ENCODE measurements around the gene KIF21A.

The KIF21A gene

DNA sequence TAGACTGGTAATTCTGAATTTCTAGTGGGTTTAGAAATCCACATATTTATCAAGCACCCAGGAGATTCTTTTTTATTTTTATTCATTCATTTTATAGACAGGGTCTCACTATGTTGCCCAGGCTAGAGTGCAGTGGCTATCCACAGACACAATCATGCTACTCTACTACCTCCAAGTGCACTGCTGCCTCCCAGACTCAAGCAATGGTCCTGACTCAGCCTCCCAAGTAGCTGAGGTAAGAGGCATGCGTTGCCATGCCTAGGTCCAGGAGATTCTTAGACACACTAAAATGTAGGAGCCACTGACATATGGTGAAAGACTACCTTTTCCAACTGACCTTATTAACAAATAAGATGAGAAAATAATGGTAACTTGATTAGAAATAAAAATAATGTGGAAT, 38.9 kb downstream of the KIF21A start:
- TF ChIP-seq, protein P1, sequence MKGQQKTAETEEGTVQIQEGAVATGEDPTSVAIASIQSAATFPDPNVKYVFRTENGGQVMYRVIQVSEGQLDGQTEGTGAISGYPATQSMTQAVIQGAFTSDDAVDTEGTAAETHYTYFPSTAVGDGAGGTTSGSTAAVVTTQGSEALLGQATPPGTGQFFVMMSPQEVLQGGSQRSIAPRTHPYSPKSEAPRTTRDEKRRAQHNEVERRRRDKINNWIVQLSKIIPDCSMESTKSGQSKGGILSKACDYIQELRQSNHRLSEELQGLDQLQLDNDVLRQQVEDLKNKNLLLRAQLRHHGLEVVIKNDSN (IDR thresholded peaks at IDR 0.05), result no peak
- TF ChIP-seq TEAD4 (IDR thresholded peaks at IDR 0.05) (no peak), YY1 (IDR thresholded peaks at IDR 0.05; ENCODE audit: low read depth) (no peak), CEBPB (IDR thresholded peaks at IDR 0.05) (no peak), CREB1 (IDR thresholded peaks at IDR 0.05; ENCODE audit: low read depth) (no peak), EP300 (IDR thresholded peaks at IDR 0.05; ENCODE audit: borderline replicate concordance) (no peak), EGR1 (IDR thresholded peaks at IDR 0.05) (no peak)
- TF ChIP-seq, protein P2, sequence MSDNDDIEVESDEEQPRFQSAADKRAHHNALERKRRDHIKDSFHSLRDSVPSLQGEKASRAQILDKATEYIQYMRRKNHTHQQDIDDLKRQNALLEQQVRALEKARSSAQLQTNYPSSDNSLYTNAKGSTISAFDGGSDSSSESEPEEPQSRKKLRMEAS (IDR thresholded peaks at IDR 0.05), result no peak
- TF ChIP-seq, protein P3, sequence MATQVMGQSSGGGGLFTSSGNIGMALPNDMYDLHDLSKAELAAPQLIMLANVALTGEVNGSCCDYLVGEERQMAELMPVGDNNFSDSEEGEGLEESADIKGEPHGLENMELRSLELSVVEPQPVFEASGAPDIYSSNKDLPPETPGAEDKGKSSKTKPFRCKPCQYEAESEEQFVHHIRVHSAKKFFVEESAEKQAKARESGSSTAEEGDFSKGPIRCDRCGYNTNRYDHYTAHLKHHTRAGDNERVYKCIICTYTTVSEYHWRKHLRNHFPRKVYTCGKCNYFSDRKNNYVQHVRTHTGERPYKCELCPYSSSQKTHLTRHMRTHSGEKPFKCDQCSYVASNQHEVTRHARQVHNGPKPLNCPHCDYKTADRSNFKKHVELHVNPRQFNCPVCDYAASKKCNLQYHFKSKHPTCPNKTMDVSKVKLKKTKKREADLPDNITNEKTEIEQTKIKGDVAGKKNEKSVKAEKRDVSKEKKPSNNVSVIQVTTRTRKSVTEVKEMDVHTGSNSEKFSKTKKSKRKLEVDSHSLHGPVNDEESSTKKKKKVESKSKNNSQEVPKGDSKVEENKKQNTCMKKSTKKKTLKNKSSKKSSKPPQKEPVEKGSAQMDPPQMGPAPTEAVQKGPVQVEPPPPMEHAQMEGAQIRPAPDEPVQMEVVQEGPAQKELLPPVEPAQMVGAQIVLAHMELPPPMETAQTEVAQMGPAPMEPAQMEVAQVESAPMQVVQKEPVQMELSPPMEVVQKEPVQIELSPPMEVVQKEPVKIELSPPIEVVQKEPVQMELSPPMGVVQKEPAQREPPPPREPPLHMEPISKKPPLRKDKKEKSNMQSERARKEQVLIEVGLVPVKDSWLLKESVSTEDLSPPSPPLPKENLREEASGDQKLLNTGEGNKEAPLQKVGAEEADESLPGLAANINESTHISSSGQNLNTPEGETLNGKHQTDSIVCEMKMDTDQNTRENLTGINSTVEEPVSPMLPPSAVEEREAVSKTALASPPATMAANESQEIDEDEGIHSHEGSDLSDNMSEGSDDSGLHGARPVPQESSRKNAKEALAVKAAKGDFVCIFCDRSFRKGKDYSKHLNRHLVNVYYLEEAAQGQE (IDR thresholded peaks at IDR 0.05; ENCODE audit: low read depth), result no peak

DNA sequence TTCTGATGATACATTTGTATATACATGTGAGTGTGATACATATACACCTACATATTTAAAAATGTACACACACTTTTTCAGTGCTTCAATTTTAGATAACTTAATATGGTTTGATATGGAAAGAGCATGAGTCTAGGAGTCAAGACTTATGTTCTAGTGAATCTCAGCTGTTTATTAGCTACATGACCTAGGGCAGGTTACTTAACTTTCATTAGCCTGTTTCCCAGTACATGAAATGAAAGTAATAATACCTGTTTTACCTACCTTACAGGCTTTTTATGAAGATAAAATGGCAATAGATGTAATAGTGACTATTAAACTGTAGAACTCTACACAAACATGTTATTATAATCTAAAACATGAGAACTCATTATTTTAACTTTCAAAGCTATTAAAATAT, 39.5 kb downstream of the KIF21A start:
- TF ChIP-seq TEAD4 (IDR thresholded peaks at IDR 0.05), result no peak

DNA sequence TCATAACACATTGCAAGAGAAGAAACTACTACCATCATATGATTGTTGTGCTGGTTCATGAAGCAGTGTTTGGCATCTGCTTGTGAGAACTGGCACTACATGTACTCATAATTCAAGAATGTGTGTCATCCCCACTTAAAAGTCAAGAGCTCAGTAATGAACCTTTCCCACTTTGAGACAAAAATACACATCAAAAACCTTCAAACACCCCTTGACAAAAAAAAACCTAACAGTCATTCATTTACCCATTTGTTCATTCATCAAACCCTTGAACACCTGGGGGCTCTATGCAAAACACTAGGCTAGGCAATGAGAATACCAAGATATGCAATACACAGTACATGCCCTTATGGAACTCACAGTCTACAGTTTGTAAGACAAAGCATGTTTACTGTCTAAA, 40.0 kb downstream of the KIF21A start:
- TF ChIP-seq NFIC (IDR thresholded peaks at IDR 0.05) (no peak), TAF1 (IDR thresholded peaks at IDR 0.05; ENCODE audit: low read depth) (no peak), FOXM1 (IDR thresholded peaks at IDR 0.05; ENCODE audit: borderline replicate concordance, low read depth) (no peak), EP300 (IDR thresholded peaks at IDR 0.05; ENCODE audit: borderline replicate concordance) (no peak), EGR1 (IDR thresholded peaks at IDR 0.05) (no peak), CEBPB (IDR thresholded peaks at IDR 0.05) (no peak), TEAD4 (IDR thresholded peaks at IDR 0.05) (no peak), CREB1 (IDR thresholded peaks at IDR 0.05; ENCODE audit: low read depth) (no peak), RAD21 (IDR thresholded peaks at IDR 0.05; ENCODE audit: low read depth) (no peak), YY1 (IDR thresholded peaks at IDR 0.05; ENCODE audit: low read depth) (no peak), ZBTB7A (IDR thresholded peaks at IDR 0.05; ENCODE audit: low read depth) (no peak), TCF12 (IDR thresholded peaks at IDR 0.05; ENCODE audit: low read depth) (no peak)
- TF ChIP-seq, protein P1 (IDR thresholded peaks at IDR 0.05), result no peak
- TF ChIP-seq, protein P2 (IDR thresholded peaks at IDR 0.05), result no peak
- TF ChIP-seq, protein P3 (IDR thresholded peaks at IDR 0.05; ENCODE audit: low read depth), result no peak

DNA sequence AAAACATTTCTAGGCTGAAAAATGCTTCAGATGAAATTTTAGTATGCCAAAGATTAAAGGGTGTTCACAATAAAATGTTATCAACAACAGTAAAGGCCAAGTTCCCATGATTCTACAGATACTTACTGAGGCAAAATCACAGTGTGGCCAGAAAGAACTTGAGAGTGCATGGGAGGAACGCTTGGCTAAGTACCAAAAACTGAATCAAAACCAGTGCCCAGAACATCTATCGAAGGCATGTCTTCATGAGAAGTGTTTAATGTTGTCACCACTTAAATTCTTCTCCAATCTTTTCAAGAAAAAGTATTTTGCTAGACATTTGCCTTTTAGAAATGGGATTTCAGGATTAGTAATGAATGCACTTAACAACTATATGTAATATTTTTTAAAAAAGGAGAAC, 41.5 kb downstream of the KIF21A start:
- TF ChIP-seq EP300 (IDR thresholded peaks at IDR 0.05; ENCODE audit: borderline replicate concordance), result no peak
- no peak for TF ChIP-seq TAF1 (IDR thresholded peaks at IDR 0.05; ENCODE audit: low read depth)
- no peak for TF ChIP-seq YY1 (IDR thresholded peaks at IDR 0.05; ENCODE audit: low read depth)
- TF ChIP-seq TEAD4 (IDR thresholded peaks at IDR 0.05), result no peak
- TF ChIP-seq, protein P2 (IDR thresholded peaks at IDR 0.05), result no peak
- TF ChIP-seq FOXM1 (IDR thresholded peaks at IDR 0.05; ENCODE audit: borderline replicate concordance, low read depth), result no peak
- TF ChIP-seq EGR1 (IDR thresholded peaks at IDR 0.05), result no peak
- no peak for TF ChIP-seq CEBPB (IDR thresholded peaks at IDR 0.05)

DNA sequence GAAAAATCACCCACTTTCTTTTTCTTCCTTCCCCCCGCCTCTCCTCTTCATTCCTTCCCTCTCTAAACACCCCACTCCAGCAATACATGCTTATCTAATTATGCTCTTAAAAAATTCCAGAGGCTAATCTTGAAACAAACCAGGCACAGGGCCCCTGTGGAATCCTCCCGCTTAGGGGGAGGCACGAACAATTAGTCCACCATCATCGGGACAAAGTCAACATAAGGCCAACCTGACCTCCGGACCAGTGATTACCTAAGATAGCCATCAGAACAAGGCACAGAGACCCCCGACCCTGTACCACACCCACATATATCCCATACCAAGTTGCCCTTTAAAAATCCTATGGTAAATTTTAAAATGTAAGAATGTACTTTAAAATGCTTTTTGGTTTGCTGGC, 47.1 kb downstream of the KIF21A start:
- TF ChIP-seq CREB1 (IDR thresholded peaks at IDR 0.05; ENCODE audit: low read depth) (no peak), YY1 (IDR thresholded peaks at IDR 0.05; ENCODE audit: low read depth) (no peak), TAF1 (IDR thresholded peaks at IDR 0.05; ENCODE audit: low read depth) (no peak)

DNA sequence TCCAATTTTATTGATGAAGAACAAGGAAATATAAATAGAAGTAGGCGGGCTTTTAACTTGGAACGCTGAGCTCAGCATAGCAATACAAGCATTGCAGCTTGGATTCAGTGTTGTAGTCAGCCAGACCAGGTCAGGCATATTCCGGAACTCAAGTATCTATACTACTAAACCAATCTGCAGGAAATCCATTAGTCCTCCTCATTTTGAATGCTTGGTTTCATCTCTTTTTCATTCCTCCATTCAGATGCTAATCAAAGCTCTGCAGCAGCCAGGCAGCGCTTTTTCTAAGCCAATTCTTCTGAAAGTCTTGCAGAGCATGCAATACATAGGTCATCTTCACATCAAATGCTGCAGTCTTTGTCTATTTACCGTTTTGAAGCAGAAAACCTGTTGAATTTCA, 49.0 kb downstream of the KIF21A start:
- TF ChIP-seq, protein P3 (IDR thresholded peaks at IDR 0.05; ENCODE audit: low read depth), result no peak
- TF ChIP-seq CEBPB (IDR thresholded peaks at IDR 0.05) (no peak), FOXM1 (IDR thresholded peaks at IDR 0.05; ENCODE audit: borderline replicate concordance, low read depth) (no peak), YY1 (IDR thresholded peaks at IDR 0.05; ENCODE audit: low read depth) (no peak), EGR1 (IDR thresholded peaks at IDR 0.05) (no peak), TAF1 (IDR thresholded peaks at IDR 0.05; ENCODE audit: low read depth) (no peak), TEAD4 (IDR thresholded peaks at IDR 0.05) (no peak), TCF12 (IDR thresholded peaks at IDR 0.05; ENCODE audit: low read depth) (no peak), NFIC (IDR thresholded peaks at IDR 0.05) (no peak), ZBTB7A (IDR thresholded peaks at IDR 0.05; ENCODE audit: low read depth) (no peak), CREB1 (IDR thresholded peaks at IDR 0.05; ENCODE audit: low read depth) (no peak), RAD21 (IDR thresholded peaks at IDR 0.05; ENCODE audit: low read depth) (no peak), EP300 (IDR thresholded peaks at IDR 0.05; ENCODE audit: borderline replicate concordance) (no peak)
- TF ChIP-seq, protein P2 (IDR thresholded peaks at IDR 0.05), result no peak
- TF ChIP-seq, protein P1 (IDR thresholded peaks at IDR 0.05), result no peak

All from Ishikawa (cell line).